GM18519 (cell line): ENCODE measurements around the gene ZNF652.
"Not testable (repeated sequence)": the region's sequence is repeated elsewhere in the genome, so short reads cannot be mapped to it uniquely, and the experiment has no call there.

Experiments used
- ATAC-seq: cut with Tn5 transposase; IDR thresholded peaks from one replicate; pipeline ENCODE4 v1.9.1; 2021; ENCODE audit warnings: mild to moderate bottlenecking, moderate library complexity; ENCODE audit not compliant: unreplicated experiment, low FRiP score

Gene ZNF652

DNA sequence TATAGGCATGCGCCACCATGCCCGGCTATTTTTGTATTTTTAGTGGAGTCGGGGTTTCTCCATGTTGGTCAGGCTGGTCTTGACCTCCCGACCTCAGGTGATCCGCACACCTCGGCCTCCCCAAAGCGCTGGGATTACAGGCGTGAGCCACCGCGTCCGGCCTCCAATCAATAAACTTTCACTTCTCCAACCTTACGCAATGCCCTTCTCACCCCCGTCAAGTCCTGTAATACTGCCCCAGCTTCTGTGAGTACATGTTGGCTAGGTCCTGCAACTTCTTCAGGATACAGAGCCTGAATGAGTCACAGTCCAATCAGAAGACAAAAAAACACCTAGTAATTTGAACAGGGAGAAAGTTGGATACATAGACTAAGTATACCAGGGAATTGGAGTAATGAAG, 84.4 kb downstream of the ZNF652 start:
- no peak for ATAC-seq

DNA sequence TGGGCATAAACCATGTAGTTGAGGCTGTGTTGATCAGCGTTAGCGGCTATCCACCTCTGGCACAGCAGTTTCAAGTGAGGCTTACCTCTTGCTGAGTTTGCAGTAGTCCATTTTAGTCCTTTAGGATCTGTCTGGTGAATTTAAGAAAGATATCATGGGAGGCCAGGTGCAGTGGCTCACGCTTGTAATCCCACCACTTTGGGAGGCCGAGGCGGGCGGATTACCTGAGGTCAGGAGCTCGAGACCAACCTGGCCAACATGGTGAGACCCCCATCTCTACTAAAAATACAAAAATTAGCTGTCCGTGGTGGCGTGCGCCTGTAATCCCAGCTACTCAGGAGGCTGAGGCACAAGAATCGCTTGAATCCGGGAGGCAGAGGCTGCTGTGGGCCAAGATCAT, 86.1 kb downstream of the ZNF652 start:
- not testable (repeated sequence) for ATAC-seq

DNA sequence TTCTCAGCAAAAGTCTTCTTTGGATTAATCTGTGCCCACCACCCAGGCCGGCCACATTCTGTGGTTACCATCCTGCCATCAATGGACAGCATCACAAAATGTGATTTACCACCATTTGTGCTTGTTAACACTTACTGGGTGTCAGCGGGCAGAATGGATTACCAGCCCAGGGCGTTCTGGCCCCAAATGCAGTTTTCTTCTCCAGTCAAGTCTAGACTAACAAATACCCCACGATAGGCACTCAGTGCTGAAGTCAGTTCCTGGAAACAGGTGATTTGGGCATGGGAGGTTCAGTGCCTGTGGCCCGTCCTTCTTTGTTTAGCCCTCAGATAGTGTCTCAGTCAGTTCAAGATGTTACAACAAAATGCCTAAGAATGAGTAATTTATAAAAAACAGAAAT, 92.7 kb downstream of the ZNF652 start:
- no peak for ATAC-seq

DNA sequence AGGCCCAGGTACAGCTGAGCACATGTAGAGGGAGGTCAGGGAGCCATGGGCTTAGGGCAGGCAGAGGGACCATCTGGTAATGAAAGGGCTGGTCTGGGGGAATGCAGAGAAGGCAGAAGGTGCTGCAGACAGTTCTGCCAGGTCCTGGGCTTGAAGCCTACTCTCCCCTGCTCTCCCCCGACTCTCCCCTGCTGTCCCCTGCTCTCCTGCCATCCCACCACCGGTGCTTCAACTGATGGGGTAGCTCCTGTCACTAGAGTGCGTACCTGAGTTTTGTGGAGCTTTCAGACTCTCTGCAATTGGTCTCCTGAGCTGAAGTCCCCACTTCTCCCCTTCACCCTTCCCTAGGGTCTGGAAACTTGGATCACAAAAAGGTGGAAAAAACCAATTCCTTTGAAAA, 94.1 kb downstream of the ZNF652 start:
- ATAC-seq: no peak

DNA sequence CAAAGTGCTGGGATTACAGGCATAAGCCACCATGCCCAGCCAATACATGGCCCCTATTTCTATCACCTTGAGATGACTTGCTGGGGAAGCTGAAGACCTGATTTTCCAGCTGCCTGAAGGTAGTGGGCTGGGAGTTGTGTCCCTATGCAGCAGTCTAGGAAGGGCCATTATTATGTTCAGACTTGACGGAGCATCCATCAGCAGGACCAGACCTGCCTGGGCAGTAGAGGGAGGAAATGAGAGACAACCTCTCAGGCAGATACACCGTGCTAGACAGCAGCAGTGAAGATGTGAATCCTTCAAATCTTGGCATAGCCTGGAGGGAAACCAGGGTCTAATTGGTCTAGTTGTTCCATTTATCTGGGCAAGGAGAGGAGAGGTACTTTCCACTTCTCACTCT, 95.8 kb downstream of the ZNF652 start:
- no peak for ATAC-seq

DNA sequence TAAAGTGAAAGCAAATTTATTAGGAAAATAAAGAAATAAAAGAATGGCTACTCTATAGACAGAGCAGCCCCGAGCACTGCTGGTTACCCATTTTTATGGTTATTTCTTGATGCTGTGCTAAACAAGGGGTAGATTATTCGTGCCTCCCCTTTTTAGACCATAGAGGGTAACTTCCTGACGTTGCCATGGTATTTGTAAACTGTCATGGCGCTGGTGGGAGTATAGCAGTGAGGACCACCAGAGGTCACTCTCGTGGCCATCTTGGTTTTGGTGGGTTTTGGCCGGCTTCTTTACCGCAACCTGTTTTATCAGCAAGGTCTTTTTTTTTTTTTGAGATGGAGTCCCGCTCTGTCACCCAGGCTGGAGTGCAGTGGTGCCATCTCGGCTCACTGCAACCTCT, 100.5 kb downstream of the ZNF652 start:
- ATAC-seq: not testable (repeated sequence)

DNA sequence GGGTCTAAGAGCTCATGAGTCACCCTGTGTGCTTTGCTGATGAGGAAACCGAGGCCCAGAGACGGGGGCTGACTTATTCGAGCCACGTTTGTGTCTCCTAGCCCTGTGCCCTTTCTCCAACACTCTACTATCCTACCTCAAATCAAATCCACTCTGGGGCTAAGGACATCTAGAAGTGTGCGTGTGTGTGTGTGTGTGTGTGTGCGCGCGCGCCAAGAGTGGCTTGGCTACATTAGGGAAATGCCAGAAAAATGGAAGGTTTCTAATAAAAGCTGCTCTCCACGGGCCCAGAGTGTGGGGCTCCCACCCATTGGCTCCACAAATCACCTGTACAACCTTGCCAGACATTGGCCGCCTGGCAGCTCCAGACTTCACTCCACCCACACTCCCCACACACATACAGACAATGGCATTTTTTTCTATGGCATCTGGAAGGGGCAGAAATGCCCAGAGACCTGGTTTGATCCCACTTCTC, 101.2 kb downstream of the ZNF652 start:
- no peak for ATAC-seq

DNA sequence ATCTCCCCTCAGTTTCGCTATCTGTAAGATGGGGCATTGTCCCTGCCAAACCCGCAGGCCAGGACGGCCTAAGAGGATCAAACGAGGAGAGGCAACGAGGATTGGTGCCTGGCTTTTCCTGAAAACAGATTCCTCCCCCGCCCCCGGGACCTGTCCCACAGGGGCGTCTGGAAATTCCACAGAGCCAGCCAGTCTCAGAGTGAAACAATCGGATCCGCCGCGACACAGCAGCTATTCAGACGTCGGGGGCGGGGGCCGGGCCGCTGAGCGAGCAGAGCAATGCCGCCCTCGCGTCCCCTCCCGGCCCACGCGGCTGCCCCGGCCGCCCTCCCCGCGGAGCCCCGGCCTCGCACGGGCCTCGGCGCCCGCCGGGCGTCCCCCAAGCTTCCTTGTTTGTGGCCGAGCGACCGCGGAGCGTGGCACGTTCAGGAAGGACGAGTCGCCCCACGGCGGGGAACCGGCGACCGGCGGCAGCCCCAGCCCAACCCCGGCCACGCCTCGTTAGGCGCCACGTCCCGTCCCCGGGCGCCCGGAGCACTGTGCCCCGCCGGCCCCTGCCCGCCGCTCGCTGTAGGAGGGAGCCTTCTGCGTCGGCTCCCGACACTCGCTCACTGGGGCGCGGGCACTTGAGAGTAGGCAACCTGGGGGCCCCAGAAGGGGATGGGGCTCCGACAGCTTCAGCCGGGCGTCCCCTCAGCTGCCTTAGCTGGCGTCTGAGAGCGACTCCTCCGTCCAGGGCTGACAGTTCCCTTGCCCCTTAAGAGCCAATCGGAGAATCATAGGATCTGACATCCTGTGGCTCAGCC, 101.8 kb downstream of the ZNF652 start:
- no peak for ATAC-seq

DNA sequence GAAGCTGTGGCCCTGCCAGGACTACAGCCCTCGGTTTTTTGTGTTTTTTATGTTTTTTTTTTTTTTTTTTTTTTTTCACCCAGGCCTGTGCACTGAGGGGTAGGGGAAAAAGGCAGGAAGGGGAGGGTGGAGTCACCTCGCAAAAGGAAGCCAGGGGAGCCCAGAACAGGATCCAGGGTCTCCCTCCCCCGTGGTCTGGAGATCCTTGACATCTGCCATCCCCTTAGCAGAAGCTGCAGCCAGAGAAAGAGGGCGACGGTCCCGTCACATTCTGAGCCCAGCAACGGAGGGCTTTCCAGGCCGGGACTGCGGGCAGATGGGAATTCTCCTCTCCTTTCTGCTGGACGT, 102.4 kb downstream of the ZNF652 start:
- ATAC-seq: no peak

DNA sequence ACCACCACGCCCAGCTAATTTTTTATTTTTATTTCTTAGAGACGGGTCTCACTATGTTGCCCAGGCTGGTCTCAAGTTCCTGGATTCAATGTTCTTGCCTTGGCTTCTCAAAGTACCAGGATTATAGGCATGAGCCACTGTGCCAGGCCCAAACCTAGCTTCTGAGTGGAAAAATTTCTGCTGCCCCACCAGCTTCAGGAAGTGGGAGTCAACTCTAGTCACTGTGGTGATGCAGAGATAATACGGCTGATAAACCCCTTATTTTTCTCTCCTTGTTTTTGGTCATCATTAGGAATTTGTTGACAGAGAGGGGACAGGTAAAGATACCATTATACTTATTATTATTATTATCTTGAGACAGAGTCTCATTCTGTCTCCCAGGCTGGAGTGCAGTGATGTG, 103.7 kb downstream of the ZNF652 start:
- no peak for ATAC-seq

DNA sequence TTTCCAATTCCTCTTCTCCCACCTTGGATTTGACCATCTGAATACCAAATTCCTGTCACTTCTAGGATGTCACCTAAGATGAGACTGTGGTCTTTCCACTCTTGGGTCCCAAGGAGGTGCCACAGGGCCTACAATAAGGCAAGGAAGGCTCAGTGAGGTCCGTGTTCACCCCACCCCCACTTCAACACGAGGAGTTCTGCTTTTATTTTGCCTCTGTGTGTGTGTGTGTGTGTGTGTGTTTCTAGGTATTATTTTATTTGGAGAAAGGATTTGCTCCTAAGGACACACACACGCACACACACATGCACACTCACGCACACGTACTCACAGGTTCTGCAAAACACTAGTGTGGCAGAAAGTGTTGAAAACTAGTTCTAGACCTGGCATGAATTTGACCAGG, 106.9 kb downstream of the ZNF652 start:
- ATAC-seq: no peak

DNA sequence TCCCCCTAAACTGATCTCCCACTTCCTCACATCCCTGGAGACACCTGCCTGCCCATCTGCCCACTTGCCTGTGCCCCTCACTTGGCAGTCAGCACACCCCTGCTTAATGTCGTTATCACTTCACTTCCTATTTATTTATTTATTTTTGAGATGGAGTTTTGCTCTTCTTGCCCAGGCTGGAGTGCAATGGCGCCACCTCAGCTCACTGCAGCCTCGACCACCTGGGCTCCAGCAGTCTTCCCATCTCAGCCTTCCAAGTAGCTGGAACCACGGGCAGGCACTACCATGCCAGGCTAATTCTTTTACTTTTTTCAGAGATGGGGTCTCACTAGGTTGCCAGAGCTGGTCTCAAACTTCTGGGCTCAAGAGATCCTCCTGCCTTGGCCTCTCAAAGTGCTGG, 108.0 kb downstream of the ZNF652 start:
- no peak for ATAC-seq

DNA sequence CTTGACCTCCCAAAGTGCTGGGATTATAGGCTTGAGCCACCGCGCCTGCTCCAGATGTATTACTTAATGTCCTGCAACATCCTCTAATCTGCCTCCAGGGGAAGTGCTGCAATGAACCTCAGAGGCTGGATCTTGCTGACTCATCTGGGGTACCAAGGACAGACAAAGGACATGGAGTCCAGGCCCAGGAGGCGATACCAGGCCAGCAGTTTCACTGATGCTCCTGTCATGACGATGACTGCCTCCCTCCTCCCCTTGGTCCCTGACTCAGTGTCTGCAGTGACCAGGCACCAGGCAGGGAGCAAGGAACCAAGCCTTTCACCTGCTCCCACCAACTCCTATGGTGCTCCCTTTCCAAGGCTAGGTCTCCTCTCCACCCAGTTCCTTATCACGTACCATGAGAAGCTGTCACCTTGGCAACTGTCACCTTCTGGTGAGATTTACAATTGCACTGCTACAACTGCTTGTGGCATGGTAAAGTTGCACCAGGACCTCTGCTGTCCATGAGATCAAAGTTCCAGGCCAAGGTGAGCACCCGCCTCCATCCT, 109.8 kb downstream of the ZNF652 start:
- ATAC-seq: no peak

DNA sequence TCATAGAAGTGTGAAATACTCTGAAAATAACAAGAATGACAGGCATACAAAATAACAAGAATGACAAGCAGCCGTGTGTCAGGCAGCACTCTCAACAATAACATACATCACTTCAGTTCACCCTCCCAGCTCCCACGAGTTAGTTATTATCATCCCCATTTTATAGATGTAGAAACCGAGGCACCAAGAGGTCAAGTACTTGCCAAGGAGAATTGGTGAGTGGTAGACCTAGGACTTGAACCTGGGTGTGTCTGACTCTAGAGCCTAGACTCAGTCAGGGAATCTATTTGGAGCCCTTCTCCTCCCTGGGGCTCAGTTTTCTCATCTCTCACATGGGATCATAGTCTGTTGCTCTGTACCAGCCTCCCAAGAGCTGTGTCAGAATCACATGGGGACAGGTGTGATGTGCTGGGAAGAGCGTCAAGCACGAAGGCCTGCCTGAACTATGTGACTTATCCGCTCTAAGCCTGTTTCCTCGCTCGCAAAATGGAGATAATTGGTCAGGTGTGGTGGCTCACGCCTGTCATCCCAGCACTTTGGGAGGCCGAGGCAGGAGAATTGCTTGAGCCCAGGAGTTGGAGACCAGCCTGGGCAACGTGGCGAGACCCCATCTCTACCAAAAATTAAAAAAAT, 112.0 kb downstream of the ZNF652 start:
- ATAC-seq: no peak

DNA sequence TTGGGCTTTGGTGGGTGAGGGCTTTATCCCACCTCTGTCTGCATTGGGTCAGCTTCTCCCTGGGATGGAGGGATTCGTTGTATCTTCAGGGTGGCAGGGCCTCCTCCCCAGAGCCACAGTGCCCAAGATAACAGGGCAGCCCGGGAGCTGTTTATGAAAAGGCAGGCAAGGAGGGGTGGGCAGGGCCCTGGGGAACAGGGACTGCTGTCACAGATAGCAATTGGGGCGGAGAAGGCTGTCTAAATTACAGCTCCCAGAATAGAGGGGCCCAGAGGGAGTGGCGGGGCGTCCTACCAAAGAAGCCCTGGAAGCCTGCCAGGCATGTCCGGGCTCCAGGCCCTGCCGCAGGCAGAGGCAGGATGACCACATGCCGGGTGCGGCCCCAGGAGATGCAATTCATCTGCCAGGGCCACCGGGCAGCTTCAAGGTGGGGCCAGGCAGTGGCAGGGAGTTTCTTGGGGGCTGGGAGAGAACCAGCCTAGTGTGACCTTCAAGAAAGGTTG, 112.7 kb downstream of the ZNF652 start:
- no peak for ATAC-seq

DNA sequence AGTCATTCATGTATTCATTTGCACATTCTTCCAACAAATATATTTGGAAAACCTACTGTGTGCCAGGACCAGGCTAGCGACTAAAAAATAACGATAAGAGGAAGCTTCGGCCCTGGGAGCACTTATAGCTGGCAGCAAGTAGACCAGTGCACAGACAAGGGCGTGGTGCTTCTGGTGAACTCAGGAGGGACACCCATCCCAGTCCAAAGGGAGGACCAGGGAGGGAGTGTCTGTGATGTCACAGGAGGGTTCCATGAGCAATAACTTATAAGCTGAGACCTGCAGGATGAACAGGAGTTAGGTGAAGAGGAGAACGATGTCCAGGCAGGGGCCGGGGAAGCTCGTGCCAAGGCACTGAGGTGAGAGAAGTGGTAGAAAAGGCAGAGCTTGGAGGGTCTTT, 114.1 kb downstream of the ZNF652 start:
- ATAC-seq: no peak

DNA sequence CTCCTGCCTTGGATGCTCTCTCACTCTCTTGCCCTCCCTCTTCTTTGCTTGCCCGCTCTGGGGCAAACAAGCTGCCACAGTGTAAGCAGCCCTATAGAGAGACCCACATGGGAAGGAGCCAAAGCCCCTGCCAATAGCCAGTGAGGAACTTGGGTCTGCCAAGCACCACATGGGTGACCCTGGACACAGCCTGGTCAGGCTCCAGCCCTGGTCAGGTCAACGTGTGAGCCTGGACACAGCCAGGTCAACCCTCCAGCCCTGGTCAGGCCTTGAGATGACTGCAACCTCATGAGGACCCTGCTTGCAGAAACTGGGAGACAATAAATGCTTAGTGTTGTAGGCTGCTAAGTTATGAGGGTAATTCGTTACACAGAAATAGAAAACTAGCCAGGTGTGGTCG, 117.2 kb downstream of the ZNF652 start:
- ATAC-seq: no peak
